PC-3 (cell line): ENCODE results near the gene GABRG3. TPM values are rescaled to one million over a fixed set of nuclear protein-coding genes. Genes with fewer than 3 reads are reported as not detected.
"Not testable (repeated sequence)": the region's sequence is repeated elsewhere in the genome, so short reads cannot be mapped to it uniquely, and the experiment has no call there.

Experiments used
- ATAC-seq: fragments of 200-7000 bp; cut with Tn5 transposase; 2 replicates; pipeline ENCODE4 v1.9.1; 2020; ENCODE audit warnings: mild to moderate bottlenecking, moderate library complexity
- BruUV-seq: library from RNA; stranded (reverse); fragments of 400-500 nt; replicated peaks from 2 replicates; lab custom pipeline; 2021; lab: Mats Ljungman, UMichigan
- CTCF ChIA-PET: fragments of 300-600 bp; sonication (Branson Sonifier 250); formaldehyde crosslinking; loops from one replicate; lab custom pipeline; 2022; ENCODE audit warnings: antibody characterized with exemption; lab: Charles Lee
- POLR2A ChIA-PET: fragments of 300-600 bp; sonication (Branson Sonifier 250); formaldehyde crosslinking; loops from one replicate; lab custom pipeline; 2022; ENCODE audit warnings: antibody characterized with exemption; ENCODE audit not compliant: unreplicated experiment; lab: Charles Lee
- DNase-seq: peaks from one replicate; pipeline ENCODE4 v3.0.0-alpha.2; 2015
- H2AFZ ChIP-seq: fragments of 300-600 bp; sonication (generic); 2 replicates; pipeline ENCODE4 v1.6.0; 2016; ENCODE audit warnings: antibody characterized with exemption, low read length
- H3F3A ChIP-seq: fragments of 300-600 bp; sonication (generic); one replicate; pipeline ENCODE4 v1.6.0; 2017; ENCODE audit warnings: antibody characterized with exemption, low read length, control low read depth, mild to moderate bottlenecking; ENCODE audit not compliant: unreplicated experiment
- H3K27ac ChIP-seq: fragments of 300-600 bp; sonication (generic); 2 replicates; pipeline ENCODE4 v1.5.1; 2016; ENCODE audit warnings: mild to moderate bottlenecking, low read length
- H3K27me3 ChIP-seq: fragments of 300-600 bp; sonication (generic); 2 replicates; pipeline ENCODE4 v1.6.1; 2016; ENCODE audit warnings: low read length, mixed read lengths
- H3K36me3 ChIP-seq: fragments of 300-600 bp; sonication (generic); 2 replicates; pipeline ENCODE4 v1.6.1; 2016; ENCODE audit warnings: low read depth, mixed run types, low read length, mixed read lengths
- H3K4me1 ChIP-seq: fragments of 300-600 bp; sonication (generic); 2 replicates; pipeline ENCODE4 v1.5.1; 2016; ENCODE audit warnings: low read length; ENCODE audit not compliant: insufficient read depth
- H3K4me2 ChIP-seq: fragments of 300-600 bp; sonication (generic); 2 replicates; pipeline ENCODE4 v1.6.0; 2016; ENCODE audit warnings: low read length
- H3K4me3 ChIP-seq: fragments of 300-600 bp; sonication (generic); 2 replicates; pipeline ENCODE4 v1.5.1; 2016; ENCODE audit warnings: mild to moderate bottlenecking, low read length, mixed read lengths
- H3K79me2 ChIP-seq: fragments of 300-600 bp; sonication (generic); 2 replicates; pipeline ENCODE4 v1.6.1; 2017; ENCODE audit warnings: low read length, mixed read lengths
- H3K9ac ChIP-seq: fragments of 300-600 bp; sonication (generic); 2 replicates; pipeline ENCODE4 v1.6.0; 2016; ENCODE audit warnings: mild to moderate bottlenecking, low read length
- H3K9me2 ChIP-seq: fragments of 300-600 bp; sonication (generic); replicated peaks from 2 replicates; pipeline ENCODE4 v1.6.1; 2016; ENCODE audit warnings: mixed run types, low read length, mixed read lengths
- H3K9me3 ChIP-seq: fragments of 300-600 bp; sonication (generic); 2 replicates; pipeline ENCODE4 v1.6.1; 2016; ENCODE audit warnings: low read length, mixed read lengths
- H4K20me1 ChIP-seq: fragments of 300-600 bp; sonication (generic); 2 replicates; pipeline ENCODE4 v1.6.1; 2016; ENCODE audit warnings: low read length, mixed read lengths
- EZH2 ChIP-seq: fragments of 300-600 bp; sonication (generic); IDR thresholded peaks from one replicate; pipeline ENCODE4 v1.6.1; 2017; ENCODE audit warnings: antibody characterized with exemption, mild to moderate bottlenecking, low read length; ENCODE audit not compliant: unreplicated experiment
- EZH2phosphoT487 ChIP-seq: fragments of 300-600 bp; sonication (generic); IDR thresholded peaks from 2 replicates; pipeline ENCODE4 v1.6.1; 2018; ENCODE audit warnings: mild to moderate bottlenecking, antibody characterized with exemption, low read length, borderline replicate concordance
- intact Hi-C: fragments of 100-400 bp; cut with micrococcal nuclease; formaldehyde crosslinking; loops from 2 replicates; pipeline ENCODE4 v1.9.0; 2023
- total RNA-seq: library from RNA; depleted of rRNA; stranded (reverse); fragments of >200 nt; gene quantifications from 2 replicates; pipeline ENCODE4 v1.2.3, GENCODE V29; 2014
- TF ChIP-seq, protein P1 (sequence below): fragments of 300-600 bp; sonication (generic); conservative IDR thresholded peaks from 2 replicates; pipeline ENCODE4 v1.5.1; 2017; ENCODE audit warnings: antibody characterized with exemption, low read depth, mild to moderate bottlenecking, low read length

GABRG3 gene
- total RNA-seq, 1 experiment from 2014 or later: 0.11 TPM

DNA sequence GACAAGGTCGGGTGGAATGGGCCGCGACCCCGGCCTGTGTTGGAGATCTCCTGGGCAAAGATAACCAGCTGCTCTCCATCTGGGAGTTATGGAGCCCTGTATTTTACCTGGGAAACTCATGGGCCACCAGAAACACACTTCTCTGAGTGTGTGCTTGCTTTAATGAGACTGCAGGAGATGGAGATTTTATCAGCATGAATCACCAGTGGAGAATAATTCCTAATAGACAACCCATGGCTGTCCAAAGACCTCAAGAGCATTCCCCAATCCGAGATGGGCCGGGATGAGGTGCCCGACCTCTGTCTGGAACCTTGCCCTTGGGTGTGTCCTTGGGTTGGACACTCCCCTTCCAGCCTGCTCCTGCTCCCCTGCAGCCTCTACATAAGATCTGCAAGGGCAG lies 389.3 kb downstream of the GABRG3 start:
- H3K9me2 ChIP-seq: no peaks in the 10 kb centered on the region
- H3K27me3 ChIP-seq: no peaks in the 10 kb centered on the region
- H3K4me2 ChIP-seq: no peak overlapping the region
- POLR2A ChIA-PET: no interaction called here
- DNase-seq (no peak), ATAC-seq (no peak)
- no peak overlapping the region for H2AFZ ChIP-seq
- H3F3A ChIP-seq: no peaks in the 10 kb centered on the region
- TF ChIP-seq EZH2phosphoT487: no peak
- TF ChIP-seq EZH2: no peak
- TF ChIP-seq, protein P1, sequence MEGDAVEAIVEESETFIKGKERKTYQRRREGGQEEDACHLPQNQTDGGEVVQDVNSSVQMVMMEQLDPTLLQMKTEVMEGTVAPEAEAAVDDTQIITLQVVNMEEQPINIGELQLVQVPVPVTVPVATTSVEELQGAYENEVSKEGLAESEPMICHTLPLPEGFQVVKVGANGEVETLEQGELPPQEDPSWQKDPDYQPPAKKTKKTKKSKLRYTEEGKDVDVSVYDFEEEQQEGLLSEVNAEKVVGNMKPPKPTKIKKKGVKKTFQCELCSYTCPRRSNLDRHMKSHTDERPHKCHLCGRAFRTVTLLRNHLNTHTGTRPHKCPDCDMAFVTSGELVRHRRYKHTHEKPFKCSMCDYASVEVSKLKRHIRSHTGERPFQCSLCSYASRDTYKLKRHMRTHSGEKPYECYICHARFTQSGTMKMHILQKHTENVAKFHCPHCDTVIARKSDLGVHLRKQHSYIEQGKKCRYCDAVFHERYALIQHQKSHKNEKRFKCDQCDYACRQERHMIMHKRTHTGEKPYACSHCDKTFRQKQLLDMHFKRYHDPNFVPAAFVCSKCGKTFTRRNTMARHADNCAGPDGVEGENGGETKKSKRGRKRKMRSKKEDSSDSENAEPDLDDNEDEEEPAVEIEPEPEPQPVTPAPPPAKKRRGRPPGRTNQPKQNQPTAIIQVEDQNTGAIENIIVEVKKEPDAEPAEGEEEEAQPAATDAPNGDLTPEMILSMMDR: no peak
- no peaks in the 10 kb centered on the region for H3K36me3 ChIP-seq
- CTCF ChIA-PET: no interaction called here
- no TSS peak for BruUV-seq
- peaks cover 7% of the 10 kb centered on the region; the same call in 1 of the 2 replicates for H3K9me3 ChIP-seq
- intact Hi-C loops: no loop called here
- H4K20me1 ChIP-seq: no peaks in the 10 kb centered on the region
- H3K9ac ChIP-seq: no peak overlapping the region
- H3K4me1 ChIP-seq: no peaks in the 10 kb centered on the region
- no peaks in the 10 kb centered on the region for H3K79me2 ChIP-seq
- H3K27ac ChIP-seq: no peak overlapping the region
- H3K4me3 ChIP-seq: no peak overlapping the region

DNA sequence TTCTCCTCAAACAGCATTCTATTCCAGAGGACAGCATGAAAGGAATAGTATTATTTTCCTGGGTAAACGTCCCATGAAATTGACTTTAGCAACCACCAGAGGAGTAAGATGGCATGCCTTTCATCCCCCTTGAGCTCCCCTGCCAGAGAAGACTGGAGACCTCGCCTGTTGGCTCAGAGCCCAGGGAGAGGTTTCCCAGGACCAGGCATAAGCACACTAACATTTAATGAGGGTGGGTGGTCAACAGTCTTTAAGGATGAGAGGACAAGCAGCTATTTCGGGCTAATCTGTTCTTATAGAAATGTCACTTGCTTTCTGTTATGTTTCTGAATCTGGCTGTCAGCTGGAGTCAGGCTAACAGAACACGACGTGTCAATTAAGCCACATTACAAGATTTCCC lies 390.5 kb downstream of the GABRG3 start:
- H3K4me1 ChIP-seq: no peaks in the 10 kb centered on the region
- BruUV-seq: no TSS peak
- ATAC-seq: no peak
- no peaks in the 10 kb centered on the region for H3F3A ChIP-seq
- no peaks in the 10 kb centered on the region for H3K9me2 ChIP-seq
- H3K9ac ChIP-seq: no peak overlapping the region
- peaks cover 7% of the 10 kb centered on the region; the same call in 1 of the 2 replicates for H3K9me3 ChIP-seq
- no peaks in the 10 kb centered on the region for H3K27me3 ChIP-seq
- POLR2A ChIA-PET: no interaction called here
- no peaks in the 10 kb centered on the region for H3K36me3 ChIP-seq
- H3K79me2 ChIP-seq: no peaks in the 10 kb centered on the region
- no peak overlapping the region for H3K27ac ChIP-seq
- no peak overlapping the region for H3K4me2 ChIP-seq
- no peak overlapping the region for H2AFZ ChIP-seq
- H4K20me1 ChIP-seq: no peaks in the 10 kb centered on the region
- no peak for DNase-seq
- no peak overlapping the region for H3K4me3 ChIP-seq
- CTCF ChIA-PET: no interaction called here
- no peak for TF ChIP-seq EZH2
- TF ChIP-seq EZH2phosphoT487: no peak
- TF ChIP-seq, protein P1: no peak
- intact Hi-C loops: no loop called here

DNA sequence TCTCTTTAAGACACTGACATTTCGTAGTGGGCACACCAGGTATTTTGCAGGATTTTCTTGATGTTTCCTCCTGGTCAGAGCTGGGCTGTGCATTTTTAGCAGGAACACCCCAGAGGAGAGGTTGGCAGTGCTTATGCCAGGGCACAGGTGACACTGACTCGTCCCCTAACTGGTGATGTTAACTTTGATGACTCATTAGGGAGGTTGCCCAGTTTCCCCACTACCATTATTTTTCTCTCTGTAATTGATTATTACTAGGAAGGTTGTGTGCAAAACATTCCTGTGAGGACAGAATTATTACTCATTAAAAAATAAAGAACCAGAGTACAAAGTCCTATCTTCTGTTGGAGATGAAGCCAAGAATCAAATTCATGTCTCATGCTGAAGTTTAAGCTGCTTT lies 394.5 kb downstream of the GABRG3 start:
- ChIA-PET POLR2A (no interaction called here), CTCF (no interaction called here)
- no peaks in the 10 kb centered on the region for H3F3A ChIP-seq
- TF ChIP-seq EZH2 (no peak), EZH2phosphoT487 (no peak)
- TF ChIP-seq, protein P1: no peak
- H3K27ac ChIP-seq: no peak overlapping the region
- H3K9me2 ChIP-seq: no peaks in the 10 kb centered on the region
- no peak overlapping the region for H3K9ac ChIP-seq
- no peak overlapping the region for H2AFZ ChIP-seq
- no peaks in the 10 kb centered on the region; the same call in 1 of the 2 replicates for H3K9me3 ChIP-seq
- H4K20me1 ChIP-seq: no peaks in the 10 kb centered on the region
- ATAC-seq: no peak
- no peaks in the 10 kb centered on the region for H3K79me2 ChIP-seq
- H3K4me2 ChIP-seq: no peak overlapping the region
- no peaks in the 10 kb centered on the region for H3K4me1 ChIP-seq
- intact Hi-C loops: no loop called here
- no peak for DNase-seq
- no TSS peak for BruUV-seq
- H3K4me3 ChIP-seq: no peak overlapping the region
- H3K27me3 ChIP-seq: no peaks in the 10 kb centered on the region
- H3K36me3 ChIP-seq: no peaks in the 10 kb centered on the region

DNA sequence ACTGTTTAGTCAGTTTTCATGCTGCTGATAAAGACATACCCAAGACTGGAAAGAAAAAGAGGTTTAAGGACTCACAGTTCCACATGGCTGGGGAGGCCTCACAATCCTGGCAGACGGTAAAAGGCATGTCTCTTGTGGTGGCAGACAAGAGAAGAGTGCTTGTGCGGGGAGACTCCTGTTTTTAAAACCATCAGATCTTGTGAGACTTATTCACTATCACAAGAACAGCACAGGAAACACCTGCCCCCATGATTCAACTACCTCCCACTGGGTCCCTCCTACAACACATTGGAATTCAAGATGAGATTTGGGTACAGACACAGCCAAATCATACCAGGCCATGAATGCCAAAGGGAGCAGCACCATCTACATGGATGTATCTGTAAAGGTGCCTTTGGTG lies 406.4 kb downstream of the GABRG3 start:
- not testable (repeated sequence) for H3K4me1 ChIP-seq

More for the DNA sequence above, 406.4 kb downstream of the GABRG3 start:
- H3F3A ChIP-seq, H3K4me2 ChIP-seq, H3K79me2 ChIP-seq, H2AFZ ChIP-seq, H3K9me3 ChIP-seq, H3K9ac ChIP-seq, H3K36me3 ChIP-seq, H4K20me1 ChIP-seq, BruUV-seq, CTCF ChIA-PET, POLR2A ChIA-PET, H3K27me3 ChIP-seq, H3K4me3 ChIP-seq, H3K9me2 ChIP-seq, H3K27ac ChIP-seq, intact Hi-C loops, DNase-seq, ATAC-seq: not testable (repeated sequence)
